ENCODE measurements around the gene ABCC9. TPM values are rescaled to one million over a fixed set of nuclear protein-coding genes. Genes with fewer than 3 reads are reported as not detected.

The ABCC9 gene
- total and polyA plus RNA-seq, 2 donors (not counting 3 experiments of a cell fraction or from before 2014, with no cell fraction given), result under 0.01 TPM; not detected in 1

GRCh38 chr12:21973221-21973620 lies 32.0 kb upstream of the ABCC9 start:
- dilution Hi-C loops (cut with MboI; ENCODE audit: extremely low pct_ligation_motif_present, low sequenced_read_pairs), result no loop called here
- Histone ChIP-seq H3K9me1 (replicated peaks; ENCODE audit: control insufficient read depth, extremely low read depth, insufficient read depth, low read length) (no peaks in the 10 kb centered on the region), H3K27ac (ENCODE audit: insufficient read depth, low read depth, low read length) (no peak overlapping the region), H2AFZ (ENCODE audit: low read depth, low read length) (no peak overlapping the region), H3K4me2 (ENCODE audit: insufficient read depth, low read length) (no peak overlapping the region), H3K4me1 (ENCODE audit: control insufficient read depth, extremely low read depth, insufficient read depth, low read length) (no peaks in the 10 kb centered on the region), H3K36me3 (ENCODE audit: control insufficient read depth in 2 of 2, extremely low read depth in 1 of 2, insufficient read depth in 2 of 2, low read length in 2 of 2) (no peaks in the 10 kb centered on the region), H4K20me1 (replicated peaks; ENCODE audit: control insufficient read depth, extremely low read depth, insufficient read depth, low read length) (no peaks in the 10 kb centered on the region), H3K9ac (replicated peaks; ENCODE audit: extremely low read depth, insufficient read depth, low read length) (no peak overlapping the region), H3K79me2 (ENCODE audit: control insufficient read depth, insufficient read depth, low read length) (no peaks in the 10 kb centered on the region), H3K27me3 (ENCODE audit: control insufficient read depth in 2 of 2, insufficient read depth in 2 of 2, low read length in 2 of 2) (no peaks in the 10 kb centered on the region), H3K4me3 (replicated peaks in 1 of 3; ENCODE audit: insufficient read depth in 1 of 3, low read depth in 1 of 3, low read length in 3 of 3) (no peak overlapping the region), H3K9me3 (replicated peaks; ENCODE audit: control insufficient read depth, insufficient read depth, low read length) (no peaks in the 10 kb centered on the region)
- POLR2A ChIA-PET, result no interaction called here
- CTCF ChIA-PET, result interaction anchor here (0.7 to 2.5 kb wide), 2 partner anchors 17 to 275 kb away, joined by 4 to 11 read pairs; no protein-coding TSS in a partner anchor
- no TSS peak for BruUV-seq (replicated peaks)
- no peak for DNase-seq (ENCODE audit: low read depth, low spot score)
- no peak for TF ChIP-seq POLR2AphosphoS5 (IDR thresholded peaks at IDR 0.05; ENCODE audit: insufficient read depth, low read depth, low read length)
- TF ChIP-seq MYC (IDR thresholded peaks at IDR 0.05; ENCODE audit: low read depth, low read length), result no peak
- no peak for TF ChIP-seq POLR2A (IDR thresholded peaks at IDR 0.05; ENCODE audit: low read depth, low read length)
- TF ChIP-seq CTCF (IDR thresholded peaks at IDR 0.05; ENCODE audit: extremely low read depth in 1 of 2, insufficient read depth in 1 of 2, low read depth in 1 of 2, low read length in 2 of 2), result no peak
- TF ChIP-seq FOS (IDR thresholded peaks at IDR 0.05; ENCODE audit: borderline replicate concordance, insufficient read depth, low read length), result no peak
- no peak for TF ChIP-seq MAX (IDR thresholded peaks at IDR 0.05; ENCODE audit: insufficient read depth, insufficient read length)
- no peak for TF ChIP-seq JUN (IDR thresholded peaks at IDR 0.05; ENCODE audit: borderline replicate concordance, insufficient read depth, insufficient read length, low read depth)
- no peak for TF ChIP-seq EZH2 (IDR thresholded peaks at IDR 0.05; ENCODE audit: borderline replicate concordance, low read depth, low read length, severe bottlenecking)
- TF ChIP-seq GATA2 (IDR thresholded peaks at IDR 0.05; ENCODE audit: insufficient read depth, insufficient read length, low read depth, low read length), result no peak
- FAIRE-seq, result no peak
- intact Hi-C loops (cut with micrococcal nuclease), result no loop called here
